GM18499 (cell line): ENCODE data around the gene PTGES3.
"Not testable (repeated sequence)": the region's sequence is repeated elsewhere in the genome, so short reads cannot be mapped to it uniquely, and the experiment has no call there.

Source experiments
- ATAC-seq: cut with Tn5 transposase; IDR thresholded peaks from one replicate; pipeline ENCODE4 v1.9.1; 2021; ENCODE audit warnings: moderate number of reproducible peaks; ENCODE audit not compliant: insufficient read depth, unreplicated experiment

The PTGES3 gene

GRCh38 chr12:56713345-56713744 is 25.3 kb upstream of the PTGES3 start:
- no peak for ATAC-seq

- ATAC-seq: no peak
These were observed 21.8 kb upstream of the PTGES3 start for GRCh38 chr12:56709759-56710376.

GRCh38 chr12:56704522-56704921 is 16.4 kb upstream of the PTGES3 start:
- not testable (repeated sequence) for ATAC-seq

GRCh38 chr12:56699020-56699661 is 11.1 kb upstream of the PTGES3 start:
- ATAC-seq: no peak

GRCh38 chr12:56695327-56696101 is 7.4 kb upstream of the PTGES3 start:
- no peak for ATAC-seq

GRCh38 chr12:56694161-56694560 is 6.1 kb upstream of the PTGES3 start:
- no peak for ATAC-seq

- no peak for ATAC-seq
These were observed 694 bp upstream of the PTGES3 start for GRCh38 chr12:56688846-56689109.

GRCh38 chr12:56687223-56688128 is 608 bp downstream of the PTGES3 start:
- peak; percentile 1 for ATAC-seq

GRCh38 chr12:56684745-56685359 is 3.2 kb downstream of the PTGES3 start:
- ATAC-seq: no peak

GRCh38 chr12:56682323-56682722 is 5.8 kb downstream of the PTGES3 start:
- no peak for ATAC-seq

GRCh38 chr12:56679883-56680575 is 8.1 kb downstream of the PTGES3 start:
- no peak for ATAC-seq

GRCh38 chr12:56678852-56679251 is 9.2 kb downstream of the PTGES3 start:
- no peak for ATAC-seq

GRCh38 chr12:56677680-56678079 is 10.4 kb downstream of the PTGES3 start:
- no peak for ATAC-seq

GRCh38 chr12:56676851-56677580 is 11.1 kb downstream of the PTGES3 start:
- ATAC-seq: no peak

GRCh38 chr12:56671608-56672007 is 16.5 kb downstream of the PTGES3 start:
- no peak for ATAC-seq

GRCh38 chr12:56670836-56671235 is 17.2 kb downstream of the PTGES3 start:
- ATAC-seq: no peak

- ATAC-seq: no peak
These were observed 20.0 kb downstream of the PTGES3 start for GRCh38 chr12:56668197-56668457.

- ATAC-seq: no peak
These were observed 26.0 kb downstream of the PTGES3 start for GRCh38 chr12:56661979-56662638.

GRCh38 chr12:56661560-56661959 is 26.5 kb downstream of the PTGES3 start:
- ATAC-seq: no peak
